Choroid plexus epithelial cell (primary cell): ENCODE data around the gene SWT1.
"Not testable (repeated sequence)": the region's sequence is repeated elsewhere in the genome, so short reads cannot be mapped to it uniquely, and the experiment has no call there.

Experiments
- DNase-seq: peaks from one replicate; pipeline ENCODE4 v3.0.0-alpha.2; 2010; ENCODE audit warnings: low read depth
- H3K4me3 ChIP-seq: 2 replicates; pipeline ENCODE4 v1.5.1; 2011; ENCODE audit warnings: low read depth, mild to moderate bottlenecking, control low read depth, low read length, moderate library complexity
- TF ChIP-seq, protein P1 (sequence below): conservative IDR thresholded peaks from 2 replicates; pipeline ENCODE4 v1.5.1; 2011; ENCODE audit warnings: low read depth, mild to moderate bottlenecking, control low read depth, inconsistent platforms, low read length, moderate library complexity

Gene SWT1

DNA sequence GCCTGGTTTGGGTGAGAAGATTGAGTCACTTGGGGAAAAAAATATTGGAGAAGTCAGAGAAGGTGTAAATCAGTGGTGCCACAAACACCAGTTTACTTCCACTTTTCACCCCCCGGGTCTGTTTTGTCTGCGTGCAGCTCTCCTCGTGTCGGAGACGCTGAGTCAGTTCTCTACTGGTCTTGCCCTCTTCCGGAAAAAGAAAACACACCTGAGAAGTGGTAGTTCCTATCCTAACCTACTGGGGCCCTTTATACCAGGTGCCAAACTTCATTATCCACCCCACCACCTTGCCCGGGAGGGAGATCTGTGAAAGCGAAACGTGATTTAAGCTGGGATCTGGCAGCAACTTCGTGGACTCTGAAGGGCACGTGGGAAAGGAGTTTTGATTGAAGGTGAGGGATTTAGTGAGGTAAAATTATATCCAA is 160.9 kb downstream of the SWT1 start:
- TF ChIP-seq, protein P1, sequence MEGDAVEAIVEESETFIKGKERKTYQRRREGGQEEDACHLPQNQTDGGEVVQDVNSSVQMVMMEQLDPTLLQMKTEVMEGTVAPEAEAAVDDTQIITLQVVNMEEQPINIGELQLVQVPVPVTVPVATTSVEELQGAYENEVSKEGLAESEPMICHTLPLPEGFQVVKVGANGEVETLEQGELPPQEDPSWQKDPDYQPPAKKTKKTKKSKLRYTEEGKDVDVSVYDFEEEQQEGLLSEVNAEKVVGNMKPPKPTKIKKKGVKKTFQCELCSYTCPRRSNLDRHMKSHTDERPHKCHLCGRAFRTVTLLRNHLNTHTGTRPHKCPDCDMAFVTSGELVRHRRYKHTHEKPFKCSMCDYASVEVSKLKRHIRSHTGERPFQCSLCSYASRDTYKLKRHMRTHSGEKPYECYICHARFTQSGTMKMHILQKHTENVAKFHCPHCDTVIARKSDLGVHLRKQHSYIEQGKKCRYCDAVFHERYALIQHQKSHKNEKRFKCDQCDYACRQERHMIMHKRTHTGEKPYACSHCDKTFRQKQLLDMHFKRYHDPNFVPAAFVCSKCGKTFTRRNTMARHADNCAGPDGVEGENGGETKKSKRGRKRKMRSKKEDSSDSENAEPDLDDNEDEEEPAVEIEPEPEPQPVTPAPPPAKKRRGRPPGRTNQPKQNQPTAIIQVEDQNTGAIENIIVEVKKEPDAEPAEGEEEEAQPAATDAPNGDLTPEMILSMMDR = no peak
- DNase-seq = peak; percentile 15
- peak overlapping the region; percentile 92 for H3K4me3 ChIP-seq

DNA sequence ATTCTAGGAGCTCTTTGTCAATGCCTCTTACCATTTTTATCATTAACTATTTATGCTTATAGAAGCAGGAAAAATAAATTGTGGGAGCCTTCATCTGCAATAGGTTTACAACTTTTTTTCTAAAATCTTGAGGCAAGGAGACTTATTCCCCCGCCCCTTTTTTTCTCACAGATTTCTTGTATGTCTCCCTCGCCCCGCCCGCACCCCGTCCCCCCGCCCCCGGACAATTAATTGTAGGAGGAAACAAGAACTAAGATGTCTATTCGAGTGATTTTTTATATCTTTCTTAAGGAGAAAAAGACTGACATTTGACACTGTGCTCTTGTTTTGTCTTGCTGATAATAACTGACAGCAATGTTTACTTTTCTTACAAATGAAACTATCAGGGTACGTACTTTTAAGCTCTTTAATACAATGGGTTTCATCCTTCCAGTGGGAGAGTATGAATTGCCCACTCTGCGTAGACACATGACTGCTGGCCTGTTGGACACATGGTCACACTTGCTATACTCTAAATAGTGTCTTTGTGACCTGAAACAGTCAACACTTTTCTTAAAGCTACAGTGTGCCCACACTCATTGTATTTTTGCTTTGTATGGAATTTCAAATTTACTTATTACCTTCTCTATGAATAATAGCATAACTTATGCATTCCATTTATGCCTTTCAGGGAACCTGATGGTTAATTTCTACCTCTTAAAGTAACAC is 161.6 kb downstream of the SWT1 start:
- TF ChIP-seq, protein P1 = no peak
- H3K4me3 ChIP-seq = no peak overlapping the region

DNA sequence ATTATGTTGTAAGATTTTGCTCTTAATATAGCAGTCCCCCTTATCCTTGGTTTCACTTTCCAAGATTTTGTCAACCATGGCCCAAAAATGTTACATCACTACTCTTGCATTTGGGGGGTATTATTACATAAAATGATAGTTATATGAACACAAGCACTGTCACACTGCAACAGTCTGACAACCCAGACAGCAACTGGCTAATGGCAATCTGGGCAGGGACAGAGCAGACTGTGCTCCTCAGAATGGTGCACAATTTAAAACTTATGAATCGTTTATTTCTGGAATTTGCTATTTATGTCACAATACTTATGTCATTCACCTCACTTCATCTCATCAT is 162.1 kb downstream of the SWT1 start:
- no peak for DNase-seq
- TF ChIP-seq, protein P1 = no peak
- no peak overlapping the region for H3K4me3 ChIP-seq

More for the DNA sequence above, 161.6 kb downstream of the SWT1 start:
- no peak for DNase-seq

DNA sequence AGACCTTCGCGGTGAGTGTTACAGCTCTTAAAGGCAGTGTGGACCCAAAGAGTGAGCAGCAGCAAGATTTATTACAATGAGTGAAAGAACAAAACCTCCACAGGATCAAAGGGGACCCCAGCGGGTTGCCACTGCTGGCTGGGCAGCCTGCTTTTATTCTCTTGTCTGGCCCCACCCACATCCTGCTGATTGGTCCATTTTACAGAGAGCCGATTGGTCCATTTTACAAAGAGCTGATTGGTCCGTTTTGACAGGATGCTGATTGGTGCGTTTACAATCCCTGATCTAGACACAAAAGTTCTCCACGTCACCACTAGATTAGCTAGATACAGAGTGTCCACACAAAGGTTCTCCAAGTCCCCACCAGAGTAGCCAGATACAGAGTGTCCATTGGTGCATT is 164.1 kb downstream of the SWT1 start:
- not testable (repeated sequence) for H3K4me3 ChIP-seq, DNase-seq

DNA sequence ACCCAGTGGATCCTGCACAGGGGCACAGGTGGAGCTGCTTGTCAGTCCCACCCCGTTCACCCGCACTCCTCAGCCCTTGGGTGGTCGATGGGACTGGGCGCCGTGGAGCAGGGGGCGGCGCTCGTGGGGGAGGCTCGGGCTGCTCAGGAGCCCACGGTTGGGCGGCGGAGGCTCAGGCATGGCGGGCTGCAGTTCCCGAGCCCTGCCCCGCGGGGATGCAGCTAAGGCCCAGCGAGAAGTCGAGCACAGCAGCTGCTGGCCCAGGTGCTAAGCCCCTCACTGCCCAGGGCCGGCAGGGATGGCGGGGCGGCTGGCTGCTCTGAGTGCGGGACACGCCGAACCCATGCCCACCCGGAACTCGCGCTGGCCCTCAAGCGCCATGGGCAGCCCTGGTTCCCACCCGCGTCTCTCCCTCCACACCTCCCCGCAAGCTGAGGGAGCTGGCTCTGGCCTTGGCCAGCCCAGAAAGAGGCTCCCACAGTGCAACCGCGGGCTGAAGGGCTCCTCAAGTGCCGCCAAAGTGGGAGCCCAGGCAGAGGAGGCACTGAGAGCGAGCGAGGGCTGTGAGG is 164.8 kb downstream of the SWT1 start:
- not testable (repeated sequence) for H3K4me3 ChIP-seq

DNA sequence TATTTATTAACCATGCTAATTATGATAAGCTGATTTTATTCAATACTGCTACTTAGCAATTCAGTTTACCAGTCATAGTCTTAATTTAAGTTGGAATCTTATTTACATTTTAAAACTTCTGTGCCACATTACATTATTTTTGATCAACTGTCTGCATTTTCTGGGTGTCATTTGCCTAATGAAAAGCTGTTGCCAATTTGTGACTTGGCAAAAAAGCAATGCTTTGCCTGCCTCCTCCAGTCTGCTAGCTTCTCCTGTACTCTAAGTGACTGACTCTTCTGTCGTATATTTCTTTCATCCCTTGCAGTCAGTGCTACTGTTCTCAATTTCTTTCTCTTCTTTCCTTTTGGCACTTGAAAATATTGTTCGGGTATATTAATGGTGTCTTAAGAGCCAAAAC is 165.7 kb downstream of the SWT1 start:
- TF ChIP-seq, protein P1 = no peak
- H3K4me3 ChIP-seq = no peak overlapping the region
- no peak for DNase-seq

More for the DNA sequence above, 164.8 kb downstream of the SWT1 start:
- DNase-seq = not testable (repeated sequence)

DNA sequence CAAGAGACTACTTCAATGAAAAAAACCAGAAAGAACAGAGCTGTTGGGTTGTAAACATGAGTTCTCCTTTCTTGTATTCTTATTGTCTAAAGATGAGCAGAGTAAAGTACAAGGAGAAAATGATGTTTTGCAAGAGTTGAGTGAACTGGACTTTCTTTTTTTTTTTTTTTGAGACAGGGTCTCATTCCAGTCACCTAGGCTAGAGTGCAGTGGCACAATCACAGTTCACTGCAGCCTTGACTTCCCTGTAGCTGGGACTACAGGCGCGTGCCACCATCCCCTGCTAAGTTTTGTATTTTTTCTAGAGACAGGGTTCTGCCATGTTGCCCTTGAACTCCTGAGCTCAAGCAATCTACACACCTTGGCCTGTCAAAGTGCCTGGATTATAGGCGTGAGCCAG is 167.2 kb downstream of the SWT1 start:
- DNase-seq = no peak
- TF ChIP-seq, protein P1 = no peak

DNA sequence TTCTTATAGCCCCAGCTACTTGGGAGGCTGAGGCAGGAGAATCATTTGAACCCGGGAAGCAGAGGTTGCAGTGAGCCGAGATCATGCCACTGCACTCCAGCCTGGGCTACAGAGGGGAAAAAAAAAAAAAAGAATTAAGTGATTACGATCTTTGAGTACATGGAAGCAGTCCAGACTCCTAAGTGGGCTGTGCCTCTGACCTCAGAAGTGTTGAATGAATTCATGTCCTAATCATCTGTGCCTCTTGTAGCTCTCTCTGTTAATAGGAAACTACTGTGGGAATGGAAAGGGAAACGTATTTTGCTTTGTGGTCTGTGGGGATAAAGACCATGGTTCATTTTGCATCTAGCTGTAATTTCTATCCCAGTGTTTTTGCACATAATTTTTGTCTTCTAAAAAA is 168.4 kb downstream of the SWT1 start:
- DNase-seq = no peak
- TF ChIP-seq, protein P1 = no peak
- H3K4me3 ChIP-seq = no peak overlapping the region

More for the DNA sequence above, 167.2 kb downstream of the SWT1 start:
- H3K4me3 ChIP-seq = no peak overlapping the region
